Naive B cell (primary cell): ENCODE measurements around the gene CNTNAP1. TPM values are rescaled to one million over a fixed set of nuclear protein-coding genes. Genes with fewer than 3 reads are reported as not detected.
A peak's percentile ranks its signal among the peaks of the same experiment; 100 is the strongest.
"Not testable (repeated sequence)": the region's sequence is repeated elsewhere in the genome, so short reads cannot be mapped to it uniquely, and the experiment has no call there.

Experiments
- ATAC-seq, 2 donors: fragments of 150-1000 bp; cut with Tn5 transposase; 2 replicates each; pipeline ENCODE4 v1.10.0; 2021; ENCODE audit warnings: low read depth in 2 of 2, mild to moderate bottlenecking in 2 of 2, moderate library complexity in 2 of 2
- DNase-seq: peaks from one replicate; pipeline ENCODE4 v3.0.0; 2022
- H3K27ac Mint-ChIP-seq, 6 donors: one replicate each; pipeline ENCODE4 v1.8.0; 2020 to 2022; ENCODE audit warnings: mild to moderate bottlenecking in 6 of 6, mixed read lengths in 6 of 6, moderate library complexity in 5 of 6, inconsistent platforms in 2 of 6
- H3K27me3 Mint-ChIP-seq, 3 donors: one replicate each; pipeline ENCODE4 v1.8.0; 2021 to 2022; ENCODE audit warnings: mixed read lengths in 3 of 3, mild to moderate bottlenecking in 1 of 3
- H3K36me3 Mint-ChIP-seq, 2 donors: one replicate each; pipeline ENCODE4 v1.8.0; 2020 to 2022; ENCODE audit warnings: mixed read lengths in 2 of 2, inconsistent platforms in 1 of 2, mild to moderate bottlenecking in 1 of 2
- H3K4me1 Mint-ChIP-seq, 3 donors: one replicate each; pipeline ENCODE4 v1.8.0; 2020 to 2022; ENCODE audit warnings: mixed read lengths in 3 of 3, inconsistent platforms in 1 of 3, mild to moderate bottlenecking in 1 of 3, moderate library complexity in 1 of 3
- H3K4me3 Mint-ChIP-seq, 8 donors: one replicate each; pipeline ENCODE4 v1.8.0; 2020 to 2022; ENCODE audit warnings: mild to moderate bottlenecking in 8 of 8, mixed read lengths in 8 of 8, moderate library complexity in 8 of 8, inconsistent platforms in 2 of 8
- H3K9me3 Mint-ChIP-seq, 7 donors: one replicate each; pipeline ENCODE4 v1.8.0; 2020 to 2022; ENCODE audit warnings: mixed read lengths in 7 of 7, mild to moderate bottlenecking in 5 of 7, inconsistent platforms in 2 of 7, moderate library complexity in 1 of 7
- polyA plus RNA-seq, 6 donors: library from polyadenylated mRNA; unstranded; fragments of 300-500 nt; fragmentation: Illumina TruSeq; gene quantifications; one replicate each; pipeline ENCODE4 v1.2.3, GENCODE V29; 2021; ENCODE audit warnings: low read depth in 6 of 6

The CNTNAP1 gene
- polyA plus RNA-seq, 6 donors from 2014 or later = 0.19 to 1.00 (median 0.39) TPM; not detected in 1

- H3K9me3 Mint-ChIP-seq, ATAC-seq, H3K36me3 Mint-ChIP-seq, DNase-seq: not testable (repeated sequence)
- Mint-ChIP-seq H3K4me3 (peak overlapping the region; percentile 16 to 95 (median 88)), H3K27me3 (peaks cover 20 to 47% (median 23%) of the 10 kb centered on the region in 3 donors), H3K27ac (peak overlapping the region in 2 of 6 donors; percentile 54 to 86), H3K4me1 (peaks cover 20 to 29% (median 25%) of the 10 kb centered on the region in 3 donors)
Observed at GRCh38 chr17:42659932-42660274, 22.4 kb upstream of the CNTNAP1 start.

DNA sequence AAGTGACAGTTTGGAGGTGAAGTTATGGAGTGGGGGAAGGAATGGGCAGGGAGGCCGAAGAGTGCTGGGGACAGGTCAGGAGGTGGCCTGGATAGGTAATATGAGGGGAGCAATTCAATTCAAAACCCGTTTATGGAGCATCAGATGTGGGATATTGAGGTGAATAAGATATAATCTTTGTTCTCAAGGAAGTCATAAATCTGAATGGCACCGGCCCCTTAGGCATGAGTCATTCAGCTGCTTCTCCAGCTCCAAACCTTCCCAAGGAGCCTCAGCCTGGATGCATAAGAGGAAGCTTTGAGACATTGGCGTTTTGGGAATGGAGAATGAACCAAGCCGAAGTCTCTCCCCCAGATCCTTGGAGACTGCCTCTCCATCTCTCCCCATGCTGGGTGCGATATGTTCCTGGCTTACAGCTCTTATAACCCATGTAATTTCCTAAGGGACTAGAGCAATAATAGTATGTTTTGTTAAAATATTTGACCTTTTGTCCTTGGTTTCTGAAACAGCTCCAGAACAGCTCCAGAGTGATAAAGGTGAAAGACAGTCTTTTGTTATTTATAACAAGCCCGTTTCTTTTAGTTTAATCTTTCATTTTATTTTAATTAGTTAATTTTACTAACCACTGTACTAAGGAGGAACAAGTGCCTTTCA lies 21.5 kb upstream of the CNTNAP1 start:
- no peak for ATAC-seq
- H3K36me3 Mint-ChIP-seq = peaks cover 0 to 4% of the 10 kb centered on the region in 2 donors
- H3K27ac Mint-ChIP-seq = peak overlapping the region in 1 of 6 donors; percentile 57
- no peaks in the 10 kb centered on the region for H3K9me3 Mint-ChIP-seq
- no peak for DNase-seq
- H3K27me3 Mint-ChIP-seq = peaks cover 13 to 45% (median 14%) of the 10 kb centered on the region in 3 donors
- H3K4me1 Mint-ChIP-seq = peaks cover 16 to 22% (median 22%) of the 10 kb centered on the region in 3 donors
- H3K4me3 Mint-ChIP-seq = peak overlapping the region in 5 of 8 donors; percentile 0 to 32 (median 25)

DNA sequence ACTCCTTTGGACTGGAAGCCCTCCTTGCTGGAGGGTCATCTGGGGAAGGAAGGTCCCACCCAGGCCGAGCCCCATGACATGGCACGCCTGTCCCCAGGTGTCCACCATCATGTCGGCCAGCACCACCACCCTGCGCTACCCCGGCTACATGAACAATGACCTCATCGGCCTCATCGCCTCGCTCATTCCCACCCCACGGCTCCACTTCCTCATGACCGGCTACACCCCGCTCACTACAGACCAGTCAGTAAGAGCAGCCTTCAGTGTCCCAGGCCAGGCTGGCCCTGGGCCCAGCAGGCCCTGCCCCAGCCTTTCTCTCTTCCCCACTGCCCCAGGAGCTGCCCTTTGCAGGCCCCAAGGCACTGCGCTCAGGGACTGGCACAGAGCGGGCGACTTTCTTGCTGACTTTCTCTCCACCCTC lies 16.7 kb upstream of the CNTNAP1 start:
- ATAC-seq (no peak), DNase-seq (no peak)
- peak overlapping the region in 1 of 6 donors; percentile 44 for H3K27ac Mint-ChIP-seq
- no peaks in the 10 kb centered on the region for H3K9me3 Mint-ChIP-seq
- peaks cover 5 to 9% (median 8%) of the 10 kb centered on the region in 3 donors for H3K4me1 Mint-ChIP-seq
- H3K4me3 Mint-ChIP-seq = no peak overlapping the region
- peaks cover 0 to 23% (median 0%) of the 10 kb centered on the region in 3 donors for H3K27me3 Mint-ChIP-seq
- H3K36me3 Mint-ChIP-seq = peaks cover 0 to 6% of the 10 kb centered on the region in 2 donors

DNA sequence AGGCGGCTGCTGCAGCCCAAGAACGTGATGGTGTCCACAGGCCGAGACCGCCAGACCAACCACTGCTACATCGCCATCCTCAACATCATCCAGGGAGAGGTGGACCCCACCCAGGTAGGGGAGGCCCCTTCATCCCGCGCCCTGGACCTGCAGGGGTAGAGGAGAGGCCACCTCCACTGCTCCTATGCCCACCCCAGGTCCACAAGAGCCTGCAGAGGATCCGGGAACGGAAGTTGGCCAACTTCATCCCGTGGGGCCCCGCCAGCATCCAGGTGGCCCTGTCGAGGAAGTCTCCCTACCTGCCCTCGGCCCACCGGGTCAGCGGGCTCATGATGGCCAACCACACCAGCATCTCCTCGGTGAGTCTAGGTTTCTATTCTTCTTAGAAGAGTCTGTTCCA lies 16.2 kb upstream of the CNTNAP1 start:
- not testable (repeated sequence) for ATAC-seq, DNase-seq, H3K4me3 Mint-ChIP-seq, H3K36me3 Mint-ChIP-seq, H3K9me3 Mint-ChIP-seq
- peak overlapping the region in 1 of 6 donors; percentile 44 for H3K27ac Mint-ChIP-seq
- H3K4me1 Mint-ChIP-seq = peaks cover 8 to 14% (median 10%) of the 10 kb centered on the region in 3 donors
- peaks cover 0 to 25% (median 0%) of the 10 kb centered on the region in 3 donors for H3K27me3 Mint-ChIP-seq

DNA sequence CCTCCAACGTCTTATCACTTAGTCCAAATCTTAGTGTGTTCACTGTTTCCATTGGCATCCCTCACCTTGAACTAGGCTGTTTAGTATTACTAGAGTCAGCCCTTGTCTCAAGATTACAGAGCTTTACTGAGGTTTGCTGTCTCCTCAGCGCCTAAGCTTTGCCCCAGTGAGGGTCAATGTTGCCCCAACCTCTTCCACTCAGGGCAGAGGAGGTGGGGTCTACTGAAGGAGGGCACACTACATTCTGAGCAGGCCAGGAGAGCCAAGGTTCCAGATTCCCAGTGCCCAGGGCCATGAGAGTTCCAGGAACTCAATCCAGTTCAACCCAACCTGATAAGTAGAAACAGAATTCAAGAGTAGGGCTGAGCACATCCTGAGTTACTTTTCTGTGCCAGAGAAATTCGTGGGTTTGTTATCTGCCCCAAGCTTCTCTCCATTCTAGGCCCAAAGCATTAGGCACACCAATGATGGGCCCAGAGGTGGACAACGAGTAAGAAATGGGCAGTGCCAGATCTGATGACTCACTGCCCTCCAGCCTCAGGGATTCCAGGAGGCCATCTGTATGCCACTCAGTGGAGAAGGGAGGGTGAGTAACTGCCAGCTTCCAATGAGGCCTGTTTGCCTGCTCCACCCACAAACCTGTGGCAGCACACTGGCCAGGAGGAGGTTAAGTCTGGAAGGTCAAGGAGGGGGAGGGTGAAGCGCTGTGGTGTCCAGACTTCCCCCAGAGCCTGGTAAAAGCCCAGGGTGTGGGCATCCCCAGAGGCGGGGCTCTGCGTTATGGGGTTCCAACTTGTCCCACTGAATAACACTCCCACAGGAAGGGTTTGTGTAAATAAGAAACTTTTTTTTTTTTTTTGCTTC lies 15.0 kb upstream of the CNTNAP1 start:
- no peaks in the 10 kb centered on the region for H3K9me3 Mint-ChIP-seq
- peak overlapping the region in 1 of 6 donors; percentile 60 for H3K27ac Mint-ChIP-seq
- no peak for ATAC-seq
- no peak for DNase-seq
- H3K4me1 Mint-ChIP-seq = peaks cover 14 to 22% (median 15%) of the 10 kb centered on the region in 3 donors
- peaks cover 0 to 6% of the 10 kb centered on the region in 2 donors for H3K36me3 Mint-ChIP-seq
- H3K27me3 Mint-ChIP-seq = peaks cover 6 to 33% (median 9%) of the 10 kb centered on the region in 3 donors
- peak overlapping the region in 1 of 8 donors; percentile 23 for H3K4me3 Mint-ChIP-seq

- H3K27me3 Mint-ChIP-seq = peaks cover 16 to 47% (median 17%) of the 10 kb centered on the region in 3 donors
- H3K36me3 Mint-ChIP-seq = peaks cover 0 to 6% of the 10 kb centered on the region in 2 donors
- peak overlapping the region in 6 of 8 donors; percentile 15 to 85 (median 60) for H3K4me3 Mint-ChIP-seq
- peaks cover 19 to 31% (median 24%) of the 10 kb centered on the region in 3 donors for H3K4me1 Mint-ChIP-seq
- H3K9me3 Mint-ChIP-seq = no peaks in the 10 kb centered on the region
- no peak overlapping the region for H3K27ac Mint-ChIP-seq
- DNase-seq (no peak), ATAC-seq (no peak)
Observed at GRCh38 chr17:42669705-42669976, 12.7 kb upstream of the CNTNAP1 start.

DNA sequence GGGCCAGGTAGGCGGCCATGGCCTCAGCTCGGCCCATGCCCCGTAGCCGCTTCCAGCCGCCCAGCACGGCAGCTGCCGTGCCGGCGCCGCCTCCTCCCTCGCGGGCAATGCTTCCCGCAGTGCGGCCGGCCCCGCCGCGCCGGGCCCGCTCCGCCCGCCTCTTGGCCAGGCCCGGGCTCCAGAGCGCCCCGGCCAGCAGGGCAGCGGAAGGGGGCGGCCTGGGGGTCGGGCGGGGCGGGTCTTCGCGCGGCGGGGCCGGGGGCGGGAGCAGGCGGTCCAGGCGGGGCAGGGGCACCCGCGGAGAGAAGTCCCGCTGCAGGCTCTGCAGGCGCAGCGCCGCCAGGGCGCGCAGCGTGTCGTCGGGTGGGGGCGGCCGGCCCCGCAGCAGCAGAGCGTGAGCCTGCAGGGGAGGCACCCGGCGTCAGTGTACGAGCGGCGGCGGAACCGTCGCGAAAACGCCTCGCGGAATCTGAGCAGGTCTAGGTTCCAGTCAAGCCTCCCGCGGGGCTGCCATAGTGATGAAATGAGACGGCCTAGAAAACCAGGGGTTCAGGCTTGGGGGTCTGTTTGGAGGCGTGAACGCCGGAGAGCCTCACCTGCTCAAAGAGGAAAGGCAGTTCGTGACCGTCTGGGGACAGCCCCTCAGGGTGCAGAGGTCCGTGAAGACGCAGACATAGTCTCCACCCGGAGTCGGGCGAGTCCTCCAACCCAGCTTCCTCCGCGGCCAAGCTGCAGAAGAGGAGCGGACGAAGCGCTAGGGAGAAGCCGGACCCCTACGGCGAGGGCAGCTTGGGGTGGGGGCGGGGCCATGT lies 12.1 kb upstream of the CNTNAP1 start:
- peaks cover 20 to 52% (median 20%) of the 10 kb centered on the region in 3 donors for H3K27me3 Mint-ChIP-seq
- peak; percentile 67 for DNase-seq
- peak overlapping the region; percentile 79 to 93 (median 86) for H3K4me3 Mint-ChIP-seq
- peaks cover 23 to 36% (median 29%) of the 10 kb centered on the region in 3 donors for H3K4me1 Mint-ChIP-seq
- H3K9me3 Mint-ChIP-seq = no peaks in the 10 kb centered on the region
- H3K27ac Mint-ChIP-seq = peak overlapping the region in 4 of 6 donors; percentile 11 to 93 (median 80)
- peak; percentile 84 to 87 for ATAC-seq
- peaks cover 0 to 6% of the 10 kb centered on the region in 2 donors for H3K36me3 Mint-ChIP-seq

- DNase-seq (no peak), ATAC-seq (no peak)
- Mint-ChIP-seq H3K4me1 (peaks cover 23 to 36% (median 30%) of the 10 kb centered on the region in 3 donors), H3K4me3 (peak overlapping the region; percentile 79 to 93 (median 86)), H3K9me3 (no peaks in the 10 kb centered on the region), H3K27me3 (peaks cover 20 to 45% (median 20%) of the 10 kb centered on the region in 3 donors), H3K36me3 (no peaks in the 10 kb centered on the region), H3K27ac (peak overlapping the region in 1 of 6 donors; percentile 70)
Observed at GRCh38 chr17:42670789-42671657, 11.3 kb upstream of the CNTNAP1 start.

DNA sequence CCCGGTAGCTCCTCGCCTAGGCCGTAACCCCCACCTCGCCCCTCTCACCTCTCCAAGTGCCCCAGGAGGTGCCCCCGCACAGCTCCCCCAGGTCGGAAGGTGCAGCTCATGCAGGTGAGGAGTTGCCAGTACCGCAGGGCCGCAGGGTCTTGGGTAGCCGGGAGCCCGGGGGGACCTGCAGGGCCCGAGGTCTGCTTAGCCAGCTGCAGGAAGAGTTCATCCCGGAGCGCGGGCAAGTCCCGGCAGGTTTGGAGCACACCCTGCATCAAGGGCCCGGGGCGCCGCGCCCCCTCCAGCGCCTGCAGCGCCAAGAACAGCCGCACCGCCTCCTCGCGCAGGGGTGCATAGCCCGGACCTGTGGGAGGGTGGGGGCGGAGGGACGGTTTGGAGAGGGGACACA lies 10.3 kb upstream of the CNTNAP1 start:
- peaks cover 23 to 49% (median 25%) of the 10 kb centered on the region in 3 donors for H3K27me3 Mint-ChIP-seq
- peaks cover 31 to 41% (median 40%) of the 10 kb centered on the region in 3 donors for H3K4me1 Mint-ChIP-seq
- H3K36me3 Mint-ChIP-seq = no peaks in the 10 kb centered on the region
- DNase-seq = no peak
- no peaks in the 10 kb centered on the region for H3K9me3 Mint-ChIP-seq
- peak overlapping the region in 1 of 6 donors; percentile 52 for H3K27ac Mint-ChIP-seq
- no peak for ATAC-seq
- peak overlapping the region in 3 of 8 donors; percentile 49 to 85 (median 73) for H3K4me3 Mint-ChIP-seq

DNA sequence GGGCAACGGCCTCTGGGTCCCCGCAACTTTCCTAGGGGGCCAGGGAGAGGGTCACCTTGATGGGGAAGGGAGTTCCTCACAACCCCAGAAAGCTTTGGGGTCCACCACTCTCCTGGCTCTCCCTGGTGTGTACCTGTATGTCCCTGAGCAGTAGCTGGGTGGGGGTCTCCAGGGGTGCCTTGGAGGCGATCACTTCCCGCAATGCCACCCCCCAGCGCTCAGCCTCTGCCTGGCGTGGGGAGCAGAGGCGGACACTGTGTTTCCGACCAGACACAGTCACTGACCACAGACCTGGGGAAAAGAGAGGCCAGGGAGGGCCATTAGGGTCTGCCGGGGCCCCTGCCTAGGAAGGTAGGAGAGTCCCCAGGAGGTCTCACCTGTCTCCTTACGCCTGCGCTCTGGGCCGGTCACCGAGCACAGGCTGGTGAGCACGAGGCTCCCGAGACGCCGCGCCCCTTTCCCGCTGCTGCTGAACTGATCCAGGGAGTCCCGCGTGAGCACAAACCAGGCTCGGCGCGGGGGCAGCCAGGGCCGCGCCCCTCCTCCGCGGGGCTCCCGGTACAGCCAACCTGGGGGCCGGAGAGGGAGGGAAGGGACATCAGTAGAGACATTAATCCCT lies 9.0 kb upstream of the CNTNAP1 start:
- Mint-ChIP-seq H3K4me3 (no peak overlapping the region), H3K36me3 (no peaks in the 10 kb centered on the region), H3K9me3 (no peaks in the 10 kb centered on the region), H3K27ac (no peak overlapping the region), H3K4me1 (peaks cover 39 to 50% (median 47%) of the 10 kb centered on the region in 3 donors), H3K27me3 (peaks cover 24 to 52% (median 28%) of the 10 kb centered on the region in 3 donors)
- ATAC-seq (no peak), DNase-seq (no peak)

DNA sequence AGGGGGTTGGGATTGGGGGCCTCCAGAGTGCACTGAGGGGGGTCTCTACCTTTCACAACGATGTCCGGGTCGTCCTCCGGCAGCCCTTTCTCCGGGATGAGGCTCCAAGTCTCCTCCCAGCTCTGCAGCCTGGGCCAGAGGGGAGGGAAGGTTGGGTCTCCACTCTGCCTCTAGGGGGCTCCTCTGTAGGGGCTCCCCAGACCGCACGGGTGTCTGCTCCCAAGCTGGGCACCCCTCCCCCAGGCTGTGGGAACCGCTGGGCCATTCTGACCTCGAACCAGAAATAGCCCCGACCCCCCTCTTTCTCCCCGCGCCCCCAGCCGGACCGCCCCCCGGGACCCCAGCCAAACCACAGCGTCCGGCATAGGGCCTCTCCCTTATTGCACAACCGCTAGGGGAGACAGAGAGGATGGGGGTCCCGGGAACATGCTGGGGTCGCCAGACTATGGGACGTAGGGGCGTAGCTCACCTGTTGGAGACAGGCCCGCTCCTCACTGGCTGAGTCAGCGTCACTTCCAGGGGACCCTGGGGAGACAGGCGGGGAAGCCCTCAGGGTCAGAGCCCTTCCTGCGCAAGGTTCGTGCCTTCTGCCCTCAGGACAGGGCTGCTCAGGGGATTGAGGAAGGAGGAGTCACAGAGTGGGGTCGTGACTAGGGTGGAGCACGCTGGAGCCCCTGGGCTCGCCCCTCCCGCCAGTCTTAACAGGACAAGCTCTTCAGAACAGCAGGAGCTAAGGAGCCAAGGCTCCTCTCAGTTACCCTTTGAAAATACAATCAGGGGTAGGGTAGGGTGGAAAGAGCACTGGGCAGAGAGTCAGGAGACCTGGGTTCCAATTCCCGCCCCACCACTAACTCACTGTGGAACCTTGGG lies 8.2 kb upstream of the CNTNAP1 start:
- no peaks in the 10 kb centered on the region for H3K9me3 Mint-ChIP-seq
- DNase-seq (no peak), ATAC-seq (peak; percentile 6 to 7)
- H3K36me3 Mint-ChIP-seq = no peaks in the 10 kb centered on the region
- H3K4me3 Mint-ChIP-seq = peak overlapping the region in 7 of 8 donors; percentile 20 to 85 (median 66)
- H3K27ac Mint-ChIP-seq = peak overlapping the region in 4 of 6 donors; percentile 22 to 82 (median 40)
- peaks cover 46 to 57% (median 52%) of the 10 kb centered on the region in 3 donors for H3K4me1 Mint-ChIP-seq
- peaks cover 24 to 52% (median 28%) of the 10 kb centered on the region in 3 donors for H3K27me3 Mint-ChIP-seq
